ENCODE measurements around the gene STK38L. TPM values are rescaled to one million over a fixed set of nuclear protein-coding genes. Genes with fewer than 3 reads are reported as not detected.
"Not testable (repeated sequence)": the region's sequence is repeated elsewhere in the genome, so short reads cannot be mapped to it uniquely, and the experiment has no call there.

STK38L gene
- total RNA-seq, 1 experiment from 2014 or later: 22.6 TPM

DNA sequence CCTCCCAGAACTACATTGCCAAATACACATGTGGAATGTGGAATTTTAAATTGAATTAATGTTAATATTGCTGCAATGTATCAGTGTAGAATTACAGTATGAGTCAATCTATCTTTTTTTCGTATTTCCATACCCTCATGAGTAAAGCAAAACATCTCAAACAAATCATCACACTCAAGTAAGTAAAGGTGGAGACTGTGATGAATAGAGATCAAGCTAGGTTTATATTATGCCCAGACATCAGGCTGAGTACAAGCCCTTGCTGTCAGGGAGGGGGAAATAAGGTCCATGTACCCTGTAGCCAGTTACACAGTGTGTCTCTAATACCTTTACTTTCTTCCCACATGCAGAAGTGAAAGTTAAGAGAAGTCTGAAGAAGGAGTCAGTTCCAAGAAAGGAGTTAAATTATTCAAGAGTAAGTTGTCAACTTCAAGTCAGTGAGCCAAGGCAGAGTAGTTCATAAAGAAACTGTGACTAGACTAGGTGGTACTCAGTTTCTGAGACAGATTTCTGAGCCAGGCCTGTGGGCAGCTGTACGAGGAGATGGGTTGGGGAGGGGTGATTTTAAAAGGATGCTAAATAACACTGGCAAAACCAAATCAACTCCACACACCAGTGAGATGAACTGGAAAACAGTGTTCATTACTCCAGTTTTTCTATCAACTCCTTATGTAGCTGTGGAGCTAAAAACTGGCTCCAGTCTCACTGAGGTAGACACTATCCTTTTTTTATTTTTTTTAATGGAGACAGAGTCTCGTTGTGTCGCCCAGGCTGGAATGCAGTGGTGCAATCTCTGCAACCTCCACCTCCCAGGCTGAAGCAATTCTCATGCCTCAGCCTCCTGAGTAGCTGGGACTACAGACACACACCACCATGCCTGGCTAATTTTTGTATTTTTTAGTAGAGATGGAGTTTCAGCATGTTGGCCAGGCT lies 23.8 kb upstream of the STK38L start:
- in situ Hi-C loops (cut with HindIII; ENCODE audit: low pct_unique_long_range_greater_than_20kb, low sequenced_read_pairs): no loop called here
- DNase-seq (ENCODE audit: low read depth, low spot score): no peak

DNA sequence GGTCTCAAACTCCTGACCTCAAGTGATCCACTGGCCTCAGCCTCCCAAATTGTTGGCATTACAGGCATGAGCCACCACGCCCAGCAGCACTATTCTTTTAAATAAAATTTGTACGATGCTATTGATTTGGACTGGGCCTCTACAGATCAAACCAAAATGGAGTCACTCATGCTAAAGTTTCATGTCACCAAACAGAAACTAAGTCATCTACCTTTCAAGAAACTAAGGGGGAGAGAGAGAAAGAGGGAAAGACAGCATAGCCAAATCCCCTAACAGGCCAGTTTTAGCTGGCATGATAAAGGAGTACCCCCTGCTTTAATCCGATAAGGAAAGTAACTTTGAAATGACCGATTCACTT lies 23.1 kb upstream of the STK38L start:
- in situ Hi-C loops (cut with HindIII; ENCODE audit: low pct_unique_long_range_greater_than_20kb, low sequenced_read_pairs): no loop called here
- no peak for DNase-seq (ENCODE audit: low read depth, low spot score)

DNA sequence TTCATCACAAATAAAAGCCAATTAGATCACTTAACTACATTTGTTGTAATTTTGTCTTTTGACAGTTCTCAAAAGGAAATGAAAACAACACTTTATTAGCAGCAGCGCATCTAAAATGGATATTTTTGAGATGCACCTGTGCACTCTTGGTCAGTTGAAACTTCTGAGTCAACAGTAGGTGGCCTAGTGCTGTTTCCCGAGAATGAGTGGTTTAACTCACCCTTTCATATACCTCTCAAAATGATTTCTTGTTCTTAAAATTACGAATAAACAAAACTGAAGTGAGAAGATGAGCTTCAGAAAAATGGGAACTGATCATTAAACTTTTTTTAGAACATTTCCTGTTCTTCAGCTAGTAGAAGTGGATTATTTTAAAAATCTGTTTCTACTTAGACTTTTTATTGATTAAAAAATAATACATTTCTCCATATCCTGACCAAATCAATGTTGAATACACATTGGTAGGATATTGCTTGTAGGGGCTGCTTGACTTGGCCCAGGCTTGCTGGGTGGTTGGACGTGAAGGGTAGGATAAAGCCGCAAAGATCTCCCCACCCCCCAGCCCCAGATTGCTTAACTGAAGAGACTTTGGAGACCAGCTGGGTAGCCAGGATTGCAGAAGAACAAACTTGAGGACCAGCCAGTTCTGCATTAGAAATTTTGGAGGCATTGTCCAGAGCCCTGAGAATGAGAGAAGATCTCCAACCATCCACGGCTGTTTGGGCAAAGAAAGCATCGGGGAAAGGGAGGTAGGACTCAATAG lies 22.3 kb upstream of the STK38L start:
- DNase-seq (ENCODE audit: low read depth, low spot score): no peak
- in situ Hi-C loops (cut with HindIII; ENCODE audit: low pct_unique_long_range_greater_than_20kb, low sequenced_read_pairs): no loop called here

DNA sequence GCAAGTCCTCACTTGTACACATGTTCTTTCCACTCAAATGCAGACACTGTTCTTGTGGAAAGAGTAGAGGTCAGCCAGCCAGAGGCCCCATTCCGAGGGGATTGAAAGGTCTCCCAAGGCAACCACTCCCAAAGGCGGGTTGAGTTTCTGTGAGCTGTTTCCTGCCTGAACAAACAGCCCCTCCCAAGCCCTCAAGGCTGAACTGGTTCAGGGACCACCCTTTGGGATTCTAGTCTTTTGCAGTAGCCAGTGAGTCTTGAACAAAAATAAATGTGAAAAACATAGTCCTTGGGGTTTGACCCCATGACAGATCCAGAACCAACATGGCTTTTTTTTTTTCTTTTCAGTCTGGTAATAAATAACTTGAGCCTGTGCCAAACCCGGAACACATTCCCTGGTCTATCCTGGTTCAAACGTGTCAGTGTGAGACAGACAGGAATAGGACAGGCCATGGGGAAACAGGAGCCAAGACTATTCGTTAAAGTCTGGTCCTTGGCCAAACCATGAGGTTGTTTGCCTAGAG lies 17.6 kb upstream of the STK38L start:
- no peak for DNase-seq (ENCODE audit: low read depth, low spot score)
- in situ Hi-C loops (cut with HindIII; ENCODE audit: low pct_unique_long_range_greater_than_20kb, low sequenced_read_pairs): no loop called here

DNA sequence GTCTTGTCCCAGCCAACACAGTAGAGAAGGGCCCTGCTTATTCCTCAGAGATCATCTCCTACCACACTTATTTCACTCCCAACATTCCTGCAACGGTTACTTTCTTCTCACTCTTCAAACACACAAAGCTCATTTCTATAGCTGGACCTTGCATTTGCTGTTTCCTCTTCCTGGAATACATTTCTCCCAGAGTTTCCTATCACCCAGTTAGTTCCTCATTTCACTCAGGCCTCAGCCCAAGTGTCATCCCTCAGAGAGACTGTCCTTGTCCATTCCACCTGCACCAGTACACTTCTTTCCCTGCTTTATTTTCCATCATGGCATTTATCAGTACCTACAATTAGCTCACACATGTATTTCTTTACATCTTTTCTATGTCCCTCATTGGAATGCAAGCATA lies 14.7 kb upstream of the STK38L start:
- in situ Hi-C loops (cut with HindIII; ENCODE audit: low pct_unique_long_range_greater_than_20kb, low sequenced_read_pairs): no loop called here
- DNase-seq (ENCODE audit: low read depth, low spot score): no peak

DNA sequence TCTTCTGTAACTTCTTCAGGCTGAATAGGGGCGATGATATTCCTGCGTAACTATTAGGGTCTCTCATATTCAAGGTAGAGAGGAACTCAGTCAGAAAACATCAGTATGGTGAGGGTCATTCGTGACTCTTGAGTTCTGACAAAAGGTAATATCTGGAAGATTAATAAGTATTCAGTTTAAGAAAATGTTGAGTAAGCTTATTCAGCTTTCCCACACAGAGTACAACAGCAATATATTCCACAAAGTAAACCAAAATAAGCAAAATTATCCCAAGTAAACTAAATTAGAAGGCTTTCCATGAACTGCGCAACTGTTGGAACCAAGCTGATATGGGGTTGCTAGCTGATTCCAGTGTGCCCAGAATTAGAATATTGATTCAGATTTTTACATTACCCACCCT lies 12.7 kb upstream of the STK38L start:
- DNase-seq (ENCODE audit: low read depth, low spot score); in situ Hi-C loops (cut with HindIII; ENCODE audit: low pct_unique_long_range_greater_than_20kb, low sequenced_read_pairs): not testable (repeated sequence)

DNA sequence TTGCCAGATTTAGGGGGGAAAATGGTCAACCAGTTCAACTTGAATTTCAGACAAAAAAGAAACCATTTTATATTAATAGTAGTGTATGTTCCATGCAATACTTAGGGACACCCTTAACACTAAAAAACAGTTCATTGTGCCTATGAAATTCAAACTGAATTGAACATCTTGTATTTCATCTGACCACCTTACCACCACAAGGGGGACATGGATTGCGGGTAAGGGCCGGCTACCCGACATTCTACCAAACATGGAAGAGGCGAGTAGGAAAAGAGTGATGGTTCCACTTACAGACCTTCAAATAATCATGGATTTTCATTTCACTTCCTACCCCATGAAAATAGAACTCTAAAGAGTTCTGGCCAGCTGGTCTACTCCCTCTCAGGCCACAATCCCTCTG lies 10.3 kb upstream of the STK38L start:
- in situ Hi-C loops (cut with HindIII; ENCODE audit: low pct_unique_long_range_greater_than_20kb, low sequenced_read_pairs): no loop called here
- peak; percentile 14 for DNase-seq (ENCODE audit: low read depth, low spot score)

DNA sequence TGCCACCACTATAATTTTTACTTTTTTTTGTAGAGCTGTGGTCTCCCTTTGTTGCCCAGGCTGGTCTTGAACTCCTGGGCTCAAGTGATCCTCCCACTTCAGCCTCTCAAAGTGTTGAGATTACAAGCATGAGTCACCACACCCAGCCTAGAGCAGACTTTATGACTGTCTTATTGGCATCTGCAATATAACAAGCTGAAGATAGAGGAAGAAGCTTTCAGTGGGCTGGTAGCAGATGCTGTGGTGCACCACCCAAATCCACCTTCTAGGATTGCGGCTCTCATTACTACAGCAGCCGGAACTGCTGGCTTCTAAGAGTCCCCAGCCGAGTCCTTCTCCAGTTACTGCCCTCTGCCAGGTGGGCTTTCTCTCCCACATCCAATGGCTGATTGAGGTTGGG lies 7.6 kb upstream of the STK38L start:
- DNase-seq (ENCODE audit: low read depth, low spot score): no peak
- in situ Hi-C loops (cut with HindIII; ENCODE audit: low pct_unique_long_range_greater_than_20kb, low sequenced_read_pairs): no loop called here

DNA sequence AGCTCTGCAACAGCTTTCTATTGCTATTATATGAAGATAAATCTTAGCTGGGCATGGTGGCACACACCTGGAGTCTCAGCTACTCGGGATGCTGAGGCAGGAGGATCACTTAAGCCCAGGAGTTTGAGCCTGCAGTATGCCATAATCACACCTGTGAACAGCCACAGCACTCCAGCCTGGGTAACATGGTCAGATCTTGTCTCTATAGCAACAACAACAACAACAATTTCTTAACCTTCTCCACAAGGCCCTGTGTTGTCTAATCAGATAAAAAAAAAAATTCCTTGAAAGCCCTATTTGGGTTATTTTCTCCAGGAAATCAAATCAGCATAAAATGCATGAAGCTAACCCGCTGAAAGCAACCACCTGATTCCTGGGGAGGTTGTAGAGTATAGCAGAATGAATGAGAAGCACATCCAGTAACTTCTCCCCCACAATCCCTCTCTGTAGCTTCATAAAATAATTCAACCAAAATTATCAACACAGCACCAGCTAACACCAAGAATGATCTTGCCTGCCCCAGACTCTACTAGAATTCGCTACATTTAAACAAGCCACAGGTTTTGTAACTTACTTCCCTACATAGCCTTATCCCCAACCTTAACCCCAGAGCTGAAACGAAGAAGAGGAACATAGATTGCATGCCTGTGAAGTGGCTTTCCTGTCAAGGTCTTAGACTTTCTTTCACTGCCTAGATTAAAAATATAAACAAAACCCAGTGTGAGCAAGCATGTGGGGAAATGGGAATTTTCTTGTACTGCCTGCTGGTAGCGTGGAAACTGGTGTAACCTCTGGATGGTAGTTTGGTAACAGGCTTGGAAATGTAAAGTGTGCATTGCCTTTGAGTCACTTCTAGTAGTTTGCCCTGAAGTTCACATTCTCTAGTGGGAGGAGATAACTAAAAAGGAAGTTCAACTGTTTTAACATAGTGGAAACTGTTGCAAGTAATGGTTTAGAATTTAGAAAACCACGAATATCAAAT lies 6.0 kb upstream of the STK38L start:
- no peak for DNase-seq (ENCODE audit: low read depth, low spot score)
- in situ Hi-C loops (cut with HindIII; ENCODE audit: low pct_unique_long_range_greater_than_20kb, low sequenced_read_pairs): no loop called here

DNA sequence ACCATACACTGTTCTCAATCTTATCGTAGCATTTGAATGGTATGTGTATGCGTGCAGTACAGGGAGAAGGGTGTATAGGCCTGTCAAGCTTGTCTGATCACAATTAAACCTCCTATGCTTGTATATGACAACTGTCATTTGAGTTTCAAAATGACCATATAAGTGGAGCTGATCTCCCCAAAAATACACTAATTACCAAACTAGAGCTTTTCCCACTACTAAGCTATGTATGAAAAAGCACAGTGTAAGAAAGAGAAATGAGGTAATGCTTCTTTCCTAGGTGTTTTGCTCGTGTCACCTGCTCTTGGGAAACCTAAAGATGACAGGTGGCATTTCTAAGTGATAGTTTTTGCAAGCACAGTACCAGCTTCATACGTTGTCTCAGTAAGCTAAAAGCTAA lies 1.1 kb upstream of the STK38L start:
- in situ Hi-C loops (cut with HindIII; ENCODE audit: low pct_unique_long_range_greater_than_20kb, low sequenced_read_pairs): no loop called here
- DNase-seq (ENCODE audit: low read depth, low spot score): no peak

DNA sequence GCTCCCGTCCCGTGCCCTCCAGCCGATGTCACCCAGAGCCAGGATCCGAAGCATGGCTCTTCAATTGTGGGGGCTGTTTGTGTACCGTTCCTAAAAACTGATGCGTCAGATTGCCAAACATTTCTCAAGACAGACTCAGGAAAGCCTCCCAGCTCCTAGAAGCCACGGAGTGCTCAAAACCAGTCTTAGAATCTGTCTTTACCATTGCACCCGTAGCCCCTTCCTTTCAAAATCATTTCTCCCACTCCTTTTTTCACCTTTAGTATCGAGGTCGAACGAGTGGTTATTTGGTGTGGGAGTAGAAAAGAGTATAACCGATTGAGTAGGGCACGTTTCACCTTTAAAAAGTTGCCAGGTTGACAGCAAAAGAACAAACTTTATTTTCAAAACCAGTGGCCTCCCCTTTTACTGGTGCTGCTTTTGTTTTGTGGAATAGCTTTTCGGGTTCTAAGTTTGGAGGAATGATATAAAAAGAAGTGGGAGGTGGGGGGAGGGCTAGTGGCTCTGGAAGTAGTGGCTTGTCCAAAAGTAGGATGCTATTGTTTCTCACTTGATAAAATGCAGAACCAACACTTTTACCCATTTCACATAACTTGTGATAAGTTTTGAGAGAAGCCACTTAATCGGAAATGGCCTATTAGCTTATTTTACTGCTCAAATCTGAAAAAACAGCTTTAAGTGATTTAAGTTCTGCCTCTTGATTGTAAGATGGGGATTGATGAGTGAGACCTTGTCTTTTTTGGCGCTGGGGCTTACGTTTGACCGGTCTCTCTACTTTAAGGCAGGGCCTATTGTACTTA lies 803 bp downstream of the STK38L start:
- in situ Hi-C loops (cut with HindIII; ENCODE audit: low pct_unique_long_range_greater_than_20kb, low sequenced_read_pairs): no loop called here
- peak; percentile 13 for DNase-seq (ENCODE audit: low read depth, low spot score)

DNA sequence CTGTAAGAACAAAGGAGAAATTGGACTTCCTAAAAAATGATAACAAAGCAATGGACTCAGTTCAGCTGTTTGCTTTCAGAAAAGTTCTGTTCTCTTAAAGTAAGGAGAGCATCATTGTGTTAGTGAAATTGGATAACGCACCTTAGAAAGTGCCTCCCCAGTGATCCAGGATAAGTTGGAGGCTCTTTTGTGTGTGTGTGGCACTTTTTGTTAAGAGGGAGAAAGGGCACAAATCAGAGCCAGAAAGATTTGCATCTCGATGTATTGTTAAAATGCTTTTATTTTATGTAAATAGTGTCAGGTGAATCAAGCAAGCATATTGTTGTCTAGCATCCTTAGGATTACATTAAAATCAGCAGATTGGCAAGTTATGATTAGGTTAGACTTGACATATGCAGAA lies 2.1 kb downstream of the STK38L start:
- in situ Hi-C loops (cut with HindIII; ENCODE audit: low pct_unique_long_range_greater_than_20kb, low sequenced_read_pairs): no loop called here
- no peak for DNase-seq (ENCODE audit: low read depth, low spot score)

DNA sequence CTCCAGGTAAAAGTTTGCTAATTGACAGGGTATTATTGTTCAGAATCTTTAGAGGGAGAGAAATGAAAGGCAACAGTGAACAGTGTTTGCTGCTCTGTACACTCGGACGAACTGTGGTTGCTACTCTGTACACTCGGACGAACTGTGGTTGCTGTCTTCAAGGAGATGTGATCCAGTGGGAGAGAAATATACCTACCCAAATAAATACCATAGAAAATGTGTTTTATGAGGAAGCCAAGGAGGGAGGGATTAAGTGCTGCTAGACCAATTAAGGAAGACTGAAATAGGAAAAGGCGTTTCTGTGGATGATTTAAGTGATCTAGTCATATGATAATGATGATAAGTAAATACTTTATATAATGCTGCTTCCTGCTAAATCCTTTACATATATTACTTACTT lies 2.7 kb downstream of the STK38L start:
- no peak for DNase-seq (ENCODE audit: low read depth, low spot score)
- in situ Hi-C loops (cut with HindIII; ENCODE audit: low pct_unique_long_range_greater_than_20kb, low sequenced_read_pairs): no loop called here

DNA sequence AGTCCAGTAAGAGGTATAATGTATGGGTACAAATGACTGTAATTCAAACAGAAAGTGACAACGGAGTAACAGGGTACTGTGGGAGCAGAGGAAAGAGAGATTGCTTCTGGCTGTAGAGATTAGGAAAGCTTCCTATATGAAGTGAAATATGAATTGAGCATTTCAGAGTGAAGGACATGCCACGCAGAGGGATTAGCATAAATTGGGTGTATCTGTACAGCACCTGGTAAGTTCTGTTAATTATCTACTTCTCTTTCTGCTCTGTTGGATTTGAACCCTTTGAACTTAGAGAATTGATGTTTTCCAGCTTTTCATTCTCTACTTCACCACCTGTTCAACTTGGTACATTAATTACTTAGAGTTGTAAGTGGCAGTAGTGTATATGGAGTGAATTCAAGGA lies 8.8 kb downstream of the STK38L start:
- in situ Hi-C loops (cut with HindIII; ENCODE audit: low pct_unique_long_range_greater_than_20kb, low sequenced_read_pairs): no loop called here
- no peak for DNase-seq (ENCODE audit: low read depth, low spot score)

DNA sequence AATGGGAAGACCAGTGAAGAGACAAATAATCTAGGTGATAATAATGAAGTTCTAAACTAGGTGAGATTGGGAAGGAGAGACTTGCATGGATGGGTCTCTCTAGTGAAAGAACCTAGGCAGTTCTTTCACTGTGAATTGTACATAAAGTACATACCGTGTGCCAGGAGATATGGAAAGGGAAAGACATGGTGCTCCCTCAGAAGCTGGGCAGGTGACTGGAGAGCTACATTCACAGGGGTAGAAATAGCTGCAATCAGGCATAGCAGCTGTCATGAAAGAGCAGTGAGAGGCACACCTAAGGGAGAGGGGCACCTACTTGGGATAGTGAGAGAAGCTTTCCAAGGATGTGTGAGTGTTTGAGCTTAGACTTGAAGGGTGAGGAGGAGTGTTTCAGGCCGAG lies 9.3 kb downstream of the STK38L start:
- in situ Hi-C loops (cut with HindIII; ENCODE audit: low pct_unique_long_range_greater_than_20kb, low sequenced_read_pairs): no loop called here

DNA sequence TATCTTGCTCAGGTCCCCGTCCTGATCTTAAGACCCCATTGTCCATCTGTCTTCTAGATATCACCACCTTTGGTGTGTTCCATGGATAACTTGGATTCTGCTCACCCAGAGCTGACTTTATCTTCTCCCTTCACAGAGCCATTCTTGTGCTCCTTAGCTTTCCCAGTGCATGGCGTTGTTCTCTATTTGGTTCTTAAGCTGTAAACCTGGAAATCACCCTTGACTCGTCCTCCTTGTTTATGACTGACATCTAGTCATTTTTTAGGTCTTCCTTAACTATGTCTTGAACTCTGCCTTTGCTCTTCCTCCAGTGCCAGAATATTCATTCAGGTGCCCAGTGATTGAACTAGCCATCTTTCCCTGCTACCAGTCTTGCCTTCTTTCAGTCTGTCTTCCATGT lies 11.7 kb downstream of the STK38L start:
- DNase-seq (ENCODE audit: low read depth, low spot score): no peak
- in situ Hi-C loops (cut with HindIII; ENCODE audit: low pct_unique_long_range_greater_than_20kb, low sequenced_read_pairs): no loop called here

More for the DNA sequence above, 9.3 kb downstream of the STK38L start:
- no peak for DNase-seq (ENCODE audit: low read depth, low spot score)
